Measurements from ENCODE around the gene FGF14.
A peak's percentile ranks its signal among the peaks of the same experiment; 100 is the strongest.

GRCh38 chr13:102091231-102091630, 310.6 kb downstream of the FGF14 start:
- TF ChIP-seq POLR2AphosphoS5 (IDR thresholded peaks at IDR 0.05; ENCODE audit: low read depth) (no peak), CTCF (conservative IDR thresholded peaks at IDR 0.05; ENCODE audit: low read depth in 2 of 2) (peak; percentile 65), EZH2 (IDR thresholded peaks at IDR 0.05; ENCODE audit: low read depth, unreplicated experiment) (no peak), ZNF331 (CRISPR knock-in tag; IDR thresholded peaks at IDR 0.05; ENCODE audit: low read depth) (no peak), EZH2phosphoT487 (IDR thresholded peaks at IDR 0.05; ENCODE audit: unreplicated experiment) (no peak), NANOG (IDR thresholded peaks at IDR 0.05; ENCODE audit: borderline replicate concordance) (no peak), CREB1 (CRISPR knock-in tag; IDR thresholded peaks at IDR 0.05; ENCODE audit: low read depth) (peak; percentile 64), JUNB (IDR thresholded peaks at IDR 0.05; ENCODE audit: unreplicated experiment) (no peak), STAT1 (IDR thresholded peaks at IDR 0.05; ENCODE audit: unreplicated experiment) (no peak), ZNF114 (CRISPR knock-in tag; IDR thresholded peaks at IDR 0.05) (0 out of 2 replicates have a peak, but pooled peaks have one; percentile 27)
- TF ChIP-seq, protein P1, sequence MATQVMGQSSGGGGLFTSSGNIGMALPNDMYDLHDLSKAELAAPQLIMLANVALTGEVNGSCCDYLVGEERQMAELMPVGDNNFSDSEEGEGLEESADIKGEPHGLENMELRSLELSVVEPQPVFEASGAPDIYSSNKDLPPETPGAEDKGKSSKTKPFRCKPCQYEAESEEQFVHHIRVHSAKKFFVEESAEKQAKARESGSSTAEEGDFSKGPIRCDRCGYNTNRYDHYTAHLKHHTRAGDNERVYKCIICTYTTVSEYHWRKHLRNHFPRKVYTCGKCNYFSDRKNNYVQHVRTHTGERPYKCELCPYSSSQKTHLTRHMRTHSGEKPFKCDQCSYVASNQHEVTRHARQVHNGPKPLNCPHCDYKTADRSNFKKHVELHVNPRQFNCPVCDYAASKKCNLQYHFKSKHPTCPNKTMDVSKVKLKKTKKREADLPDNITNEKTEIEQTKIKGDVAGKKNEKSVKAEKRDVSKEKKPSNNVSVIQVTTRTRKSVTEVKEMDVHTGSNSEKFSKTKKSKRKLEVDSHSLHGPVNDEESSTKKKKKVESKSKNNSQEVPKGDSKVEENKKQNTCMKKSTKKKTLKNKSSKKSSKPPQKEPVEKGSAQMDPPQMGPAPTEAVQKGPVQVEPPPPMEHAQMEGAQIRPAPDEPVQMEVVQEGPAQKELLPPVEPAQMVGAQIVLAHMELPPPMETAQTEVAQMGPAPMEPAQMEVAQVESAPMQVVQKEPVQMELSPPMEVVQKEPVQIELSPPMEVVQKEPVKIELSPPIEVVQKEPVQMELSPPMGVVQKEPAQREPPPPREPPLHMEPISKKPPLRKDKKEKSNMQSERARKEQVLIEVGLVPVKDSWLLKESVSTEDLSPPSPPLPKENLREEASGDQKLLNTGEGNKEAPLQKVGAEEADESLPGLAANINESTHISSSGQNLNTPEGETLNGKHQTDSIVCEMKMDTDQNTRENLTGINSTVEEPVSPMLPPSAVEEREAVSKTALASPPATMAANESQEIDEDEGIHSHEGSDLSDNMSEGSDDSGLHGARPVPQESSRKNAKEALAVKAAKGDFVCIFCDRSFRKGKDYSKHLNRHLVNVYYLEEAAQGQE (IDR thresholded peaks at IDR 0.05; ENCODE audit: unreplicated experiment) = no peak
- TF ChIP-seq, protein P2, sequence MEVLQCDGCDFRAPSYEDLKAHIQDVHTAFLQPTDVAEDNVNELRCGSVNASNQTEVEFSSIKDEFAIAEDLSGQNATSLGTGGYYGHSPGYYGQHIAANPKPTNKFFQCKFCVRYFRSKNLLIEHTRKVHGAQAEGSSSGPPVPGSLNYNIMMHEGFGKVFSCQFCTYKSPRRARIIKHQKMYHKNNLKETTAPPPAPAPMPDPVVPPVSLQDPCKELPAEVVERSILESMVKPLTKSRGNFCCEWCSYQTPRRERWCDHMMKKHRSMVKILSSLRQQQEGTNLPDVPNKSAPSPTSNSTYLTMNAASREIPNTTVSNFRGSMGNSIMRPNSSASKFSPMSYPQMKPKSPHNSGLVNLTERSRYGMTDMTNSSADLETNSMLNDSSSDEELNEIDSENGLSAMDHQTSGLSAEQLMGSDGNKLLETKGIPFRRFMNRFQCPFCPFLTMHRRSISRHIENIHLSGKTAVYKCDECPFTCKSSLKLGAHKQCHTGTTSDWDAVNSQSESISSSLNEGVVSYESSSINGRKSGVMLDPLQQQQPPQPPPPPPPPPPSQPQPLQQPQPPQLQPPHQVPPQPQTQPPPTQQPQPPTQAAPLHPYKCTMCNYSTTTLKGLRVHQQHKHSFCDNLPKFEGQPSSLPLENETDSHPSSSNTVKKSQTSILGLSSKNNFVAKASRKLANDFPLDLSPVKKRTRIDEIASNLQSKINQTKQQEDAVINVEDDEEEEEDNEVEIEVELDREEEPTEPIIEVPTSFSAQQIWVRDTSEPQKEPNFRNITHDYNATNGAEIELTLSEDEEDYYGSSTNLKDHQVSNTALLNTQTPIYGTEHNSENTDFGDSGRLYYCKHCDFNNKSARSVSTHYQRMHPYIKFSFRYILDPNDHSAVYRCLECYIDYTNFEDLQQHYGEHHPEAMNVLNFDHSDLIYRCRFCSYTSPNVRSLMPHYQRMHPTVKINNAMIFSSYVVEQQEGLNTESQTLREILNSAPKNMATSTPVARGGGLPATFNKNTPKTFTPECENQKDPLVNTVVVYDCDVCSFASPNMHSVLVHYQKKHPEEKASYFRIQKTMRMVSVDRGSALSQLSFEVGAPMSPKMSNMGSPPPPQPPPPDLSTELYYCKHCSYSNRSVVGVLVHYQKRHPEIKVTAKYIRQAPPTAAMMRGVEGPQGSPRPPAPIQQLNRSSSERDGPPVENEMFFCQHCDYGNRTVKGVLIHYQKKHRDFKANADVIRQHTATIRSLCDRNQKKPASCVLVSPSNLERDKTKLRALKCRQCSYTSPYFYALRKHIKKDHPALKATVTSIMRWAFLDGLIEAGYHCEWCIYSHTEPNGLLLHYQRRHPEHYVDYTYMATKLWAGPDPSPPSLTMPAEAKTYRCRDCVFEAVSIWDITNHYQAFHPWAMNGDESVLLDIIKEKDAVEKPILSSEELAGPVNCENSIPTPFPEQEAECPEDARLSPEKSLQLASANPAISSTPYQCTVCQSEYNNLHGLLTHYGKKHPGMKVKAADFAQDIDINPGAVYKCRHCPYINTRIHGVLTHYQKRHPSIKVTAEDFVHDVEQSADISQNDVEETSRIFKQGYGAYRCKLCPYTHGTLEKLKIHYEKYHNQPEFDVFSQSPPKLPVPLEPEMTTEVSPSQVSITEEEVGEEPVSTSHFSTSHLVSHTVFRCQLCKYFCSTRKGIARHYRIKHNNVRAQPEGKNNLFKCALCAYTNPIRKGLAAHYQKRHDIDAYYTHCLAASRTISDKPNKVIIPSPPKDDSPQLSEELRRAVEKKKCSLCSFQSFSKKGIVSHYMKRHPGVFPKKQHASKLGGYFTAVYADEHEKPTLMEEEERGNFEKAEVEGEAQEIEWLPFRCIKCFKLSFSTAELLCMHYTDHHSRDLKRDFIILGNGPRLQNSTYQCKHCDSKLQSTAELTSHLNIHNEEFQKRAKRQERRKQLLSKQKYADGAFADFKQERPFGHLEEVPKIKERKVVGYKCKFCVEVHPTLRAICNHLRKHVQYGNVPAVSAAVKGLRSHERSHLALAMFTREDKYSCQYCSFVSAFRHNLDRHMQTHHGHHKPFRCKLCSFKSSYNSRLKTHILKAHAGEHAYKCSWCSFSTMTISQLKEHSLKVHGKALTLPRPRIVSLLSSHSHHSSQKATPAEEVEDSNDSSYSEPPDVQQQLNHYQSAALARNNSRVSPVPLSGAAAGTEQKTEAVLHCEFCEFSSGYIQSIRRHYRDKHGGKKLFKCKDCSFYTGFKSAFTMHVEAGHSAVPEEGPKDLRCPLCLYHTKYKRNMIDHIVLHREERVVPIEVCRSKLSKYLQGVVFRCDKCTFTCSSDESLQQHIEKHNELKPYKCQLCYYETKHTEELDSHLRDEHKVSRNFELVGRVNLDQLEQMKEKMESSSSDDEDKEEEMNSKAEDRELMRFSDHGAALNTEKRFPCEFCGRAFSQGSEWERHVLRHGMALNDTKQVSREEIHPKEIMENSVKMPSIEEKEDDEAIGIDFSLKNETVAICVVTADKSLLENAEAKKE (CRISPR knock-in tag; IDR thresholded peaks at IDR 0.05) = peak; percentile 98

Measured in GM23338 (cell line).